ENCODE measurements around the gene DAB2IP. TPM values are rescaled to one million over a fixed set of nuclear protein-coding genes. Genes with fewer than 3 reads are reported as not detected.

The DAB2IP gene
- total and polyA plus RNA-seq, 2 experiments from 2014 or later: 8.9 to 42.8 TPM

DNA sequence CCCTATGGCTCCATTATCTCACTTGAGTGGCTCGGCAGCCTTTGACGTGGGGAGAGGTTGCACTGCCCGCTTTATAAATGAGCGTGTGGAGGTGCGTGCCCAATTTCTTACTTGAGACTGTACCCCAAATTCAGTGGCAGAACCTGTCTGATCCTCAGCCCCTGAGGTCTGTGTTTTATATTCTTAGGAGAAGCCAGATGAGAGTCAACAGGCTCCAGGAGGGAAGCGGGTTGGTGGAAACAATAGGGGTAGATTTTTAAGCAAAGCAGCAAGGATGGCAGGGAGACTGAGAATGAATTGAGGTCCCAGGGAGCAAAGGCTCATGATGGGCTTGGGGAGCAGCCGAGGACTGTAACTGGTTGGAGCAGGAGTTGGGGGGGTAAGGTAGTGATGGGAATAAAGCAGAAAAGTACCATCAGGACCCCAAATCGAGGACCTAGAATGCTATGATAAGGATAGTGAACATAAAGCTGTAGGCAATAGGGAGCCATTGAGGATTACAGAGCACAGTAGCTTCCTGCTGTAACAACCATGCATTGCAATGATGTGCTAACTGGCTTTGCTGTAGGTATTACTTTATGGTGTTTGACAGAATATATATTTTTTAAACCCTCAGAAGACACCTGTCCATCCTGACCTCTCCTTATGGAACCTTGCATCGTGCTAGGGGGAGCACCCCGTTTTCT is 43.1 kb upstream of the DAB2IP start:
- no peak overlapping the region for H2AFZ ChIP-seq
- H3K4me3 ChIP-seq: no peak overlapping the region
- H3K27me3 ChIP-seq (ENCODE audit: insufficient read depth): no peaks in the 10 kb centered on the region
- no peaks in the 10 kb centered on the region for H3K36me3 ChIP-seq (ENCODE audit: insufficient read depth)
- H3K9me2 ChIP-seq (ENCODE audit: insufficient read depth): no peaks in the 10 kb centered on the region
- peaks cover 18% of the 10 kb centered on the region for H4K20me1 ChIP-seq (replicated peaks; ENCODE audit: insufficient read depth)
- Mint-ChIP-seq H3K4me3 (no peak overlapping the region), H3K9me3 (no peaks in the 10 kb centered on the region), H3K27ac (peak overlapping the region; percentile 49; the same call in 1 of the 2 replicates), H3K27me3 (ENCODE audit: insufficient read depth, low read depth, poor library complexity) (peaks cover 8% of the 10 kb centered on the region), H3K4me1 (peaks cover 33% of the 10 kb centered on the region), H3K36me3 (ENCODE audit: low read depth) (no peaks in the 10 kb centered on the region; the same call in 2 of the 3 replicates)
- H3F3A ChIP-seq (replicated peaks; ENCODE audit: low read depth): no peaks in the 10 kb centered on the region
- TF ChIP-seq, protein P1, sequence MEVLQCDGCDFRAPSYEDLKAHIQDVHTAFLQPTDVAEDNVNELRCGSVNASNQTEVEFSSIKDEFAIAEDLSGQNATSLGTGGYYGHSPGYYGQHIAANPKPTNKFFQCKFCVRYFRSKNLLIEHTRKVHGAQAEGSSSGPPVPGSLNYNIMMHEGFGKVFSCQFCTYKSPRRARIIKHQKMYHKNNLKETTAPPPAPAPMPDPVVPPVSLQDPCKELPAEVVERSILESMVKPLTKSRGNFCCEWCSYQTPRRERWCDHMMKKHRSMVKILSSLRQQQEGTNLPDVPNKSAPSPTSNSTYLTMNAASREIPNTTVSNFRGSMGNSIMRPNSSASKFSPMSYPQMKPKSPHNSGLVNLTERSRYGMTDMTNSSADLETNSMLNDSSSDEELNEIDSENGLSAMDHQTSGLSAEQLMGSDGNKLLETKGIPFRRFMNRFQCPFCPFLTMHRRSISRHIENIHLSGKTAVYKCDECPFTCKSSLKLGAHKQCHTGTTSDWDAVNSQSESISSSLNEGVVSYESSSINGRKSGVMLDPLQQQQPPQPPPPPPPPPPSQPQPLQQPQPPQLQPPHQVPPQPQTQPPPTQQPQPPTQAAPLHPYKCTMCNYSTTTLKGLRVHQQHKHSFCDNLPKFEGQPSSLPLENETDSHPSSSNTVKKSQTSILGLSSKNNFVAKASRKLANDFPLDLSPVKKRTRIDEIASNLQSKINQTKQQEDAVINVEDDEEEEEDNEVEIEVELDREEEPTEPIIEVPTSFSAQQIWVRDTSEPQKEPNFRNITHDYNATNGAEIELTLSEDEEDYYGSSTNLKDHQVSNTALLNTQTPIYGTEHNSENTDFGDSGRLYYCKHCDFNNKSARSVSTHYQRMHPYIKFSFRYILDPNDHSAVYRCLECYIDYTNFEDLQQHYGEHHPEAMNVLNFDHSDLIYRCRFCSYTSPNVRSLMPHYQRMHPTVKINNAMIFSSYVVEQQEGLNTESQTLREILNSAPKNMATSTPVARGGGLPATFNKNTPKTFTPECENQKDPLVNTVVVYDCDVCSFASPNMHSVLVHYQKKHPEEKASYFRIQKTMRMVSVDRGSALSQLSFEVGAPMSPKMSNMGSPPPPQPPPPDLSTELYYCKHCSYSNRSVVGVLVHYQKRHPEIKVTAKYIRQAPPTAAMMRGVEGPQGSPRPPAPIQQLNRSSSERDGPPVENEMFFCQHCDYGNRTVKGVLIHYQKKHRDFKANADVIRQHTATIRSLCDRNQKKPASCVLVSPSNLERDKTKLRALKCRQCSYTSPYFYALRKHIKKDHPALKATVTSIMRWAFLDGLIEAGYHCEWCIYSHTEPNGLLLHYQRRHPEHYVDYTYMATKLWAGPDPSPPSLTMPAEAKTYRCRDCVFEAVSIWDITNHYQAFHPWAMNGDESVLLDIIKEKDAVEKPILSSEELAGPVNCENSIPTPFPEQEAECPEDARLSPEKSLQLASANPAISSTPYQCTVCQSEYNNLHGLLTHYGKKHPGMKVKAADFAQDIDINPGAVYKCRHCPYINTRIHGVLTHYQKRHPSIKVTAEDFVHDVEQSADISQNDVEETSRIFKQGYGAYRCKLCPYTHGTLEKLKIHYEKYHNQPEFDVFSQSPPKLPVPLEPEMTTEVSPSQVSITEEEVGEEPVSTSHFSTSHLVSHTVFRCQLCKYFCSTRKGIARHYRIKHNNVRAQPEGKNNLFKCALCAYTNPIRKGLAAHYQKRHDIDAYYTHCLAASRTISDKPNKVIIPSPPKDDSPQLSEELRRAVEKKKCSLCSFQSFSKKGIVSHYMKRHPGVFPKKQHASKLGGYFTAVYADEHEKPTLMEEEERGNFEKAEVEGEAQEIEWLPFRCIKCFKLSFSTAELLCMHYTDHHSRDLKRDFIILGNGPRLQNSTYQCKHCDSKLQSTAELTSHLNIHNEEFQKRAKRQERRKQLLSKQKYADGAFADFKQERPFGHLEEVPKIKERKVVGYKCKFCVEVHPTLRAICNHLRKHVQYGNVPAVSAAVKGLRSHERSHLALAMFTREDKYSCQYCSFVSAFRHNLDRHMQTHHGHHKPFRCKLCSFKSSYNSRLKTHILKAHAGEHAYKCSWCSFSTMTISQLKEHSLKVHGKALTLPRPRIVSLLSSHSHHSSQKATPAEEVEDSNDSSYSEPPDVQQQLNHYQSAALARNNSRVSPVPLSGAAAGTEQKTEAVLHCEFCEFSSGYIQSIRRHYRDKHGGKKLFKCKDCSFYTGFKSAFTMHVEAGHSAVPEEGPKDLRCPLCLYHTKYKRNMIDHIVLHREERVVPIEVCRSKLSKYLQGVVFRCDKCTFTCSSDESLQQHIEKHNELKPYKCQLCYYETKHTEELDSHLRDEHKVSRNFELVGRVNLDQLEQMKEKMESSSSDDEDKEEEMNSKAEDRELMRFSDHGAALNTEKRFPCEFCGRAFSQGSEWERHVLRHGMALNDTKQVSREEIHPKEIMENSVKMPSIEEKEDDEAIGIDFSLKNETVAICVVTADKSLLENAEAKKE (CRISPR knock-in tag; IDR thresholded peaks at IDR 0.05): no peak
- TF ChIP-seq NANOG (IDR thresholded peaks at IDR 0.05; ENCODE audit: borderline replicate concordance) (no peak), ZNF331 (CRISPR knock-in tag; IDR thresholded peaks at IDR 0.05; ENCODE audit: low read depth) (no peak), STAT1 (IDR thresholded peaks at IDR 0.05; ENCODE audit: unreplicated experiment) (no peak), POLR2AphosphoS5 (IDR thresholded peaks at IDR 0.05; ENCODE audit: low read depth) (no peak), EZH2phosphoT487 (IDR thresholded peaks at IDR 0.05; ENCODE audit: unreplicated experiment) (no peak), CREB1 (CRISPR knock-in tag; IDR thresholded peaks at IDR 0.05; ENCODE audit: low read depth) (no peak), JUNB (IDR thresholded peaks at IDR 0.05; ENCODE audit: unreplicated experiment) (no peak)
- TF ChIP-seq, protein P2, sequence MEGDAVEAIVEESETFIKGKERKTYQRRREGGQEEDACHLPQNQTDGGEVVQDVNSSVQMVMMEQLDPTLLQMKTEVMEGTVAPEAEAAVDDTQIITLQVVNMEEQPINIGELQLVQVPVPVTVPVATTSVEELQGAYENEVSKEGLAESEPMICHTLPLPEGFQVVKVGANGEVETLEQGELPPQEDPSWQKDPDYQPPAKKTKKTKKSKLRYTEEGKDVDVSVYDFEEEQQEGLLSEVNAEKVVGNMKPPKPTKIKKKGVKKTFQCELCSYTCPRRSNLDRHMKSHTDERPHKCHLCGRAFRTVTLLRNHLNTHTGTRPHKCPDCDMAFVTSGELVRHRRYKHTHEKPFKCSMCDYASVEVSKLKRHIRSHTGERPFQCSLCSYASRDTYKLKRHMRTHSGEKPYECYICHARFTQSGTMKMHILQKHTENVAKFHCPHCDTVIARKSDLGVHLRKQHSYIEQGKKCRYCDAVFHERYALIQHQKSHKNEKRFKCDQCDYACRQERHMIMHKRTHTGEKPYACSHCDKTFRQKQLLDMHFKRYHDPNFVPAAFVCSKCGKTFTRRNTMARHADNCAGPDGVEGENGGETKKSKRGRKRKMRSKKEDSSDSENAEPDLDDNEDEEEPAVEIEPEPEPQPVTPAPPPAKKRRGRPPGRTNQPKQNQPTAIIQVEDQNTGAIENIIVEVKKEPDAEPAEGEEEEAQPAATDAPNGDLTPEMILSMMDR (conservative IDR thresholded peaks at IDR 0.05; ENCODE audit: low read depth in 2 of 2): no peak
- no peak overlapping the region for H3K27ac ChIP-seq (ENCODE audit: low read depth)
- DNase-seq (ENCODE audit: low spot score): no peak
- H3K4me2 ChIP-seq: no peak overlapping the region
- peaks cover 19% of the 10 kb centered on the region for H3K79me2 ChIP-seq (replicated peaks; ENCODE audit: insufficient read depth)
- no peak for ATAC-seq
- H3K4me1 ChIP-seq (ENCODE audit: insufficient read depth): peaks cover 24% of the 10 kb centered on the region

Measured in GM23338 (cell line).